SK-N-SH treated with all-trans-retinoic acid at 6 μM for 48 hours (cell line): ENCODE results near the gene SAMD3.

ENCODE experiments used
- CSRNP3 ChIP-seq: fragments of 250-450 bp; sonication (Bioruptor Pico); IDR thresholded peaks from 2 replicates; pipeline ENCODE4 v1.5.1; 2021; ENCODE audit warnings: mild to moderate bottlenecking, moderate library complexity
- RARB ChIP-seq: fragments of 250-450 bp; sonication (Bioruptor Pico); IDR thresholded peaks from 2 replicates; pipeline ENCODE4 v1.8.0; 2021; ENCODE audit warnings: mild to moderate bottlenecking, moderate library complexity
- ZFP3 ChIP-seq: fragments of 250-450 bp; sonication (Bioruptor Pico); IDR thresholded peaks from 2 replicates; pipeline ENCODE4 v1.5.0; 2020; ENCODE audit warnings: mild to moderate bottlenecking, moderate library complexity
- ZFP30 ChIP-seq: fragments of 450-650 bp; formaldehyde crosslinking; IDR thresholded peaks from 2 replicates; pipeline ENCODE4 v1.5.0; 2022; ENCODE audit warnings: mild to moderate bottlenecking, moderate library complexity
- ZNF70 ChIP-seq: fragments of 450-650 bp; formaldehyde crosslinking; IDR thresholded peaks from 2 replicates; pipeline ENCODE4 v1.5.0; 2020; ENCODE audit warnings: mild to moderate bottlenecking, moderate library complexity
- TF ChIP-seq, protein P1 (sequence below): fragments of 250-450 bp; sonication (Bioruptor Pico); IDR thresholded peaks from 2 replicates; pipeline ENCODE4 v1.8.0; 2020; ENCODE audit warnings: mild to moderate bottlenecking, moderate library complexity, borderline replicate concordance

- TF ChIP-seq ZNF70 (CRISPR knock-in tag) (no peak), ZFP3 (CRISPR knock-in tag) (no peak), ZFP30 (CRISPR knock-in tag) (no peak), CSRNP3 (no peak), RARB (no peak)
- TF ChIP-seq, protein P1, sequence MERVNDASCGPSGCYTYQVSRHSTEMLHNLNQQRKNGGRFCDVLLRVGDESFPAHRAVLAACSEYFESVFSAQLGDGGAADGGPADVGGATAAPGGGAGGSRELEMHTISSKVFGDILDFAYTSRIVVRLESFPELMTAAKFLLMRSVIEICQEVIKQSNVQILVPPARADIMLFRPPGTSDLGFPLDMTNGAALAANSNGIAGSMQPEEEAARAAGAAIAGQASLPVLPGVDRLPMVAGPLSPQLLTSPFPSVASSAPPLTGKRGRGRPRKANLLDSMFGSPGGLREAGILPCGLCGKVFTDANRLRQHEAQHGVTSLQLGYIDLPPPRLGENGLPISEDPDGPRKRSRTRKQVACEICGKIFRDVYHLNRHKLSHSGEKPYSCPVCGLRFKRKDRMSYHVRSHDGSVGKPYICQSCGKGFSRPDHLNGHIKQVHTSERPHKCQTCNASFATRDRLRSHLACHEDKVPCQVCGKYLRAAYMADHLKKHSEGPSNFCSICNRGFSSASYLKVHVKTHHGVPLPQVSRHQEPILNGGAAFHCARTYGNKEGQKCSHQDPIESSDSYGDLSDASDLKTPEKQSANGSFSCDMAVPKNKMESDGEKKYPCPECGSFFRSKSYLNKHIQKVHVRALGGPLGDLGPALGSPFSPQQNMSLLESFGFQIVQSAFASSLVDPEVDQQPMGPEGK (CRISPR knock-in tag) = no peak
Measured at GRCh38 chr6:130189531-130190397, 33.0 kb downstream of the SAMD3 start.
